22Rv1 (cell line): ENCODE results near the gene FASLG.

ENCODE experiments used
- ZFX ChIP-seq: fragments of 450-650 bp; IDR thresholded peaks from 2 replicates; pipeline ENCODE4 v1.6.1; 2017; ENCODE audit warnings: antibody characterized with exemption, borderline replicate concordance
- TF ChIP-seq, protein P1 (sequence below): fragments of 450-650 bp; IDR thresholded peaks from 2 replicates; pipeline ENCODE4 v1.5.1; 2017; ENCODE audit warnings: mild to moderate bottlenecking

- TF ChIP-seq, protein P1, sequence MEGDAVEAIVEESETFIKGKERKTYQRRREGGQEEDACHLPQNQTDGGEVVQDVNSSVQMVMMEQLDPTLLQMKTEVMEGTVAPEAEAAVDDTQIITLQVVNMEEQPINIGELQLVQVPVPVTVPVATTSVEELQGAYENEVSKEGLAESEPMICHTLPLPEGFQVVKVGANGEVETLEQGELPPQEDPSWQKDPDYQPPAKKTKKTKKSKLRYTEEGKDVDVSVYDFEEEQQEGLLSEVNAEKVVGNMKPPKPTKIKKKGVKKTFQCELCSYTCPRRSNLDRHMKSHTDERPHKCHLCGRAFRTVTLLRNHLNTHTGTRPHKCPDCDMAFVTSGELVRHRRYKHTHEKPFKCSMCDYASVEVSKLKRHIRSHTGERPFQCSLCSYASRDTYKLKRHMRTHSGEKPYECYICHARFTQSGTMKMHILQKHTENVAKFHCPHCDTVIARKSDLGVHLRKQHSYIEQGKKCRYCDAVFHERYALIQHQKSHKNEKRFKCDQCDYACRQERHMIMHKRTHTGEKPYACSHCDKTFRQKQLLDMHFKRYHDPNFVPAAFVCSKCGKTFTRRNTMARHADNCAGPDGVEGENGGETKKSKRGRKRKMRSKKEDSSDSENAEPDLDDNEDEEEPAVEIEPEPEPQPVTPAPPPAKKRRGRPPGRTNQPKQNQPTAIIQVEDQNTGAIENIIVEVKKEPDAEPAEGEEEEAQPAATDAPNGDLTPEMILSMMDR = no peak
- no peak for TF ChIP-seq ZFX
Measured at GRCh38 chr1:172630056-172630818, 28.7 kb upstream of the FASLG start.
